Right atrium auricular region (tissue), 2 donors: ENCODE data around the gene HRH3. TPM values are rescaled to one million over a fixed set of nuclear protein-coding genes. Genes with fewer than 3 reads are reported as not detected.
A peak's percentile ranks its signal among the peaks of the same experiment; 100 is the strongest.

ENCODE experiments used
- DNase-seq: peaks from one replicate; pipeline ENCODE4 v3.0.0-alpha.2; 2019; ENCODE audit warnings: low spot score
- H3K27ac ChIP-seq, 2 donors: fragments of 200-600 bp; sonication (generic); 1 replicate in 1 of 2; 2 replicates in 1 of 2; pipeline ENCODE4 v1.5.1; 2016 to 2019
- H3K27me3 ChIP-seq, 2 donors: fragments of 200-600 bp; sonication (generic); one replicate each; pipeline versions ENCODE4 v1.5.1 to v1.6.0; 2017 to 2019
- H3K36me3 ChIP-seq: fragments of 200-600 bp; sonication (generic); one replicate; pipeline ENCODE4 v1.5.1; 2016
- H3K4me1 ChIP-seq, 2 donors: fragments of 200-600 bp; sonication (generic); one replicate each; pipeline versions ENCODE4 v1.5.1 to v1.6.0; 2017 to 2019
- H3K4me3 ChIP-seq, 2 donors: fragments of 200-600 bp; sonication (generic); 1 replicate in 1 of 2; 2 replicates in 1 of 2; pipeline ENCODE4 v1.5.1; 2017 to 2019; ENCODE audit warnings: mild to moderate bottlenecking in 1 of 2, moderate library complexity in 1 of 2
- H3K9me3 ChIP-seq, 2 donors: fragments of 200-600 bp; sonication (generic); one replicate each; pipeline ENCODE4 v1.5.1; 2019
- total RNA-seq, 2 donors: library from RNA; depleted of rRNA; stranded (reverse); fragments of >200 nt; gene quantifications; one replicate each; pipeline ENCODE4 v1.1.0, GENCODE V29; 2016
- TF ChIP-seq, protein P1 (sequence below), 2 donors: fragments of 200-600 bp; sonication (generic); IDR thresholded peaks; one replicate each; pipeline ENCODE4 v1.5.1; 2019; ENCODE audit warnings: antibody characterized with exemption in 2 of 2

The HRH3 gene
- total RNA-seq, 2 donors from 2014 or later = not detected

DNA sequence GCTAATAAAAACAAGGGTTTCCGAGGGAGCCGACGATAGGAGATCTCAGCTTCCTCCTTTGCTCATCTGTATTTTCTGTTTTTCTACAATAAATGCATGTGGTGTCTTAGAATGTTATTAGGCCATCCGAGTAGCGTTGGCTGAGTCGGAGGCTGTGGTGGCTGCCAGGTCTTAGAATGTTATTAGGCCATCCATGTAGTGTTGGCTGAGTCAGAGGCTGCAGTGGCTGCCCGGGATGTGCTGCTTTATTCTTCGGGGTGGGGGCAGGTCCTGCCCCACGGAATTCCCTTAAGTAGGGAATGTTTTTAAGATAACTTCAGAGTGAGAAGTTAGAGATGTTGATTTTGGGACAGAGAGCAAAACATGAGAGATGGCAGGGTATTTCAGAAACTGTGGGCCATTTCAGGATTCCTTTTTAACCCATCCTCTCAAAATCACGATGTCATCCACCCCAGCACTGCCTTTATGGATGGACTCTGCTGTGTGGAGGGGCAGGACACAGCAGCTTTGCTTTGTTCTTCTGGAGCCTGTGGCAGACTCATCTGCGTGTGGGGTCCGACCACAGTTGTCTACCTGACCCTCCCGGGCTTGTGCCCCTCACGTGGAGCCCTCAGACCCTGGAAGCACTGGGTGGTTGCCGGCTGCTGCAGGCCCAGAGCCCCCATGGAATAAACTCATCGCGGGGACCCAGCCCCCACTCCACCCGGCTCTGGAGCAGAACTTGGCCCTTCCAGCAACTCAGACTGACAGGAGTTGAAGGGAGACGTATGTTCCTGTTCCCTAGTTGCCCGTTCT lies 38.6 kb upstream of the HRH3 start:
- DNase-seq = peak; percentile 68
- H3K27me3 ChIP-seq = no peaks in the 10 kb centered on the region
- TF ChIP-seq, protein P1, sequence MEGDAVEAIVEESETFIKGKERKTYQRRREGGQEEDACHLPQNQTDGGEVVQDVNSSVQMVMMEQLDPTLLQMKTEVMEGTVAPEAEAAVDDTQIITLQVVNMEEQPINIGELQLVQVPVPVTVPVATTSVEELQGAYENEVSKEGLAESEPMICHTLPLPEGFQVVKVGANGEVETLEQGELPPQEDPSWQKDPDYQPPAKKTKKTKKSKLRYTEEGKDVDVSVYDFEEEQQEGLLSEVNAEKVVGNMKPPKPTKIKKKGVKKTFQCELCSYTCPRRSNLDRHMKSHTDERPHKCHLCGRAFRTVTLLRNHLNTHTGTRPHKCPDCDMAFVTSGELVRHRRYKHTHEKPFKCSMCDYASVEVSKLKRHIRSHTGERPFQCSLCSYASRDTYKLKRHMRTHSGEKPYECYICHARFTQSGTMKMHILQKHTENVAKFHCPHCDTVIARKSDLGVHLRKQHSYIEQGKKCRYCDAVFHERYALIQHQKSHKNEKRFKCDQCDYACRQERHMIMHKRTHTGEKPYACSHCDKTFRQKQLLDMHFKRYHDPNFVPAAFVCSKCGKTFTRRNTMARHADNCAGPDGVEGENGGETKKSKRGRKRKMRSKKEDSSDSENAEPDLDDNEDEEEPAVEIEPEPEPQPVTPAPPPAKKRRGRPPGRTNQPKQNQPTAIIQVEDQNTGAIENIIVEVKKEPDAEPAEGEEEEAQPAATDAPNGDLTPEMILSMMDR (IDR thresholded peaks at IDR 0.05) = no peak
- peaks cover 51% of the 10 kb centered on the region for H3K36me3 ChIP-seq
- H3K4me3 ChIP-seq = no peak overlapping the region
- no peak overlapping the region for H3K27ac ChIP-seq
- H3K9me3 ChIP-seq = no peaks in the 10 kb centered on the region
- peaks cover 0 to 23% of the 10 kb centered on the region in 2 donors for H3K4me1 ChIP-seq

DNA sequence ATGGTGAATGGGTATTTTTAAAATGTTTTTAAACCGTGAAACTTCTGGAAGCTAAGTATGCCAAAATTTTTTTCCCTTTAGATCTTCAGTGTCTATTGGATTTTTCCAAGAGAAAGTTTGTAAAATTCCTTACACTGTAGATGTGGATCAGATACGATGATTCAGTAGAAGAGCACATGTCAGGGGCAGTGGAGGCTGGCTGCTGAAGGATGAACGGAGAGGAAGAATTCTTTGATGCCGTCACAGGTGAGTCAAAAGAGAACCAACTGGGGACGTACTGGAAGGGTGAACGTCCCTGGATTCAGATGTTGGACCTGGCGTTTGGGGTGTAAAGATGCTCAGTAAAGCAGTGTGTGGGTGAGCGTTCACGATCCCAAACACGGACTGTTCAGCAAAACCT lies 35.9 kb upstream of the HRH3 start:
- Histone ChIP-seq H3K9me3 (no peaks in the 10 kb centered on the region), H3K36me3 (peaks cover 24% of the 10 kb centered on the region), H3K27me3 (no peaks in the 10 kb centered on the region), H3K4me1 (peaks cover 0 to 23% of the 10 kb centered on the region in 2 donors), H3K4me3 (no peak overlapping the region), H3K27ac (no peak overlapping the region)
- no peak for DNase-seq
- TF ChIP-seq, protein P1 (IDR thresholded peaks at IDR 0.05) = no peak

DNA sequence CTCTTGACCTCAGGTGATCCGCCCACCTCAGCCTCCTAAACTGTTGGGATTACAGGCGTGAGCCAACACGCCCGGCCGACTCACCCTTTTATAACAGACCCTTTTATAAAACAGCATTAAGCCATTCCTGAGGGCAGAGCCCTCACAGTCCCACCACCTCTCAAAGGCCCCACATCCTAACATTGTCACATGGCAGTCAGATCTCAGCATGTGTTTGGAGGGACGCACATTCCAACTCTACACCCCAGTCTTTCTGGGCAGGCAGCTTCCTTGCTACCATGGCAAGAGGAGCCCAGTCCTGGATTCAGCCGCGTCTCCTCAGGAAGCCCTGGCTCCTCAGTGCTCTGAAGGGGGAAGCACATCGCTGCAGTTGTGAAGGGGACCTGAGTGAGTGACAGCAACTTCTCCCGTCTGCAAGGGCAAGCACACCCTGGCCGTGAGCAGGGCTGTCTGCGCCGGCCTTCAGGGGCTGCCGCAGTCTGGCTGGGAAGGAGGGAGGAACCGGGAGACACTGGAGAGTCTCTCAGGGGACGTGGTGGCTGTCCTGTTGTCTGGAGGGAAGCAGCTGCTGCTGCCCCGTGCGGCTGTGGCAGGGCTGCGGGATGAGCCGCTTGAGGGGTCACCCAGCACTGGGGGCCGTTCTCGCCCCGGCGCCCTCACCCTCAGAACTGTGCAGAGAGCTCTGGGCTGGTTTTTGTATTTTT lies 34.1 kb upstream of the HRH3 start:
- Histone ChIP-seq H3K9me3 (no peaks in the 10 kb centered on the region), H3K4me3 (no peak overlapping the region), H3K4me1 (peaks cover 0 to 21% of the 10 kb centered on the region in 2 donors), H3K27ac (no peak overlapping the region), H3K36me3 (peaks cover 14% of the 10 kb centered on the region), H3K27me3 (no peaks in the 10 kb centered on the region)
- TF ChIP-seq, protein P1 (IDR thresholded peaks at IDR 0.05) = no peak
- DNase-seq = no peak

DNA sequence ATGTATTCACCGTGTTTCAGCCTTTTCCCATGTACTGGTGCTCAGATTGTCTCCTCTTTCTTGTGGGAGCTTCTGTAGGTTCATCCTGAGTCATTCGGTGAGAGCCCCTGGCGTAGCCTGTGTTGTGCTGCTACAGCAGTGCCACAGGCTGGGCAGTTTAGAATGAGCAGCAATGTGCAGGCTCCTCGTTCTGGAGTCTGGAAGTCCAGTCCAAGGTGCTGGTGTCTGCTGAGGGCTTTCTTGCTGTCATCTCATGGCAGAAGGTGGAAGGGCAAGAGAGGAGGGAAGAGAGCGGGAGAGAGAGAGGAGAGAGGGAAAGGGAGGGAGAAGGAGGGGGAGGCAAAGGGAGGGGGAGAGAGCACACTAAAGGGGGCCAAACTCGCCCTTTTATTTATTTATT lies 33.3 kb upstream of the HRH3 start:
- Histone ChIP-seq H3K27me3 (no peaks in the 10 kb centered on the region), H3K27ac (no peak overlapping the region), H3K4me1 (peaks cover 0 to 15% of the 10 kb centered on the region in 2 donors), H3K9me3 (no peaks in the 10 kb centered on the region), H3K4me3 (no peak overlapping the region), H3K36me3 (peaks cover 14% of the 10 kb centered on the region)
- TF ChIP-seq, protein P1 (IDR thresholded peaks at IDR 0.05) = no peak
- no peak for DNase-seq

DNA sequence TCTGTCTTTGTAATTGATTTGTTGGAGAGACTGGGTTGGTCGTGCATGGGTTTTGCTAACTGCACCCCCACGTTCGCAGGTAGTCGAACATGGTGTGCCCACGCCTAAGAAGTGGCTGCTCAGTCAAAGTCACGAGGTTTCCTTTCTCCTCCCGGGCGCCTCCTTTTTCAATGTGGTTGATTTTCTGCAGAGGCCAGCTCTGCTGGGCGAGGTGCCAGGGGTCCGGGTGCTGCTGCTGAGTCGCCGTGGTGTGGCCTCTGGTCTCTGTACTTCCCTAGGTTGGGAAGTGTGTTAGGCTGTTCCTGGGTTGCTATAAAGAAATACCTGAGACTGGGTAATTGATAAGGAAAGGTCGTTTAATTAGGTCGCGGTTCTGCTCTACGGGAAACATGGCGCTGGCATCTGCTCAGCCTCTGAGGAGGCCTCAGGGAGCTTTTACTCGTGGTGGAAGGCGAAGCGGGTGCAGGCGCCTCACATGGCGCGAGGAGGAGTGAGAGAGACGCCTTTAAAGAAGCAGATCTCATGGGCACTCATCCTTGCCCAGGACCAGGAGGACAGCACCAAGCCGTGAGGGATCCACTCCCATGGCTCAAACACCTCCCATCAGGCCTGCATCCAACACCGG lies 32.4 kb upstream of the HRH3 start:
- no peak for DNase-seq
- Histone ChIP-seq H3K9me3 (no peaks in the 10 kb centered on the region), H3K27me3 (no peaks in the 10 kb centered on the region), H3K36me3 (peaks cover 14% of the 10 kb centered on the region), H3K4me3 (no peak overlapping the region), H3K27ac (no peak overlapping the region), H3K4me1 (peaks cover 0 to 11% of the 10 kb centered on the region in 2 donors)
- TF ChIP-seq, protein P1 (IDR thresholded peaks at IDR 0.05) = no peak
